ENCODE measurements around the gene ALX4.

DNA sequence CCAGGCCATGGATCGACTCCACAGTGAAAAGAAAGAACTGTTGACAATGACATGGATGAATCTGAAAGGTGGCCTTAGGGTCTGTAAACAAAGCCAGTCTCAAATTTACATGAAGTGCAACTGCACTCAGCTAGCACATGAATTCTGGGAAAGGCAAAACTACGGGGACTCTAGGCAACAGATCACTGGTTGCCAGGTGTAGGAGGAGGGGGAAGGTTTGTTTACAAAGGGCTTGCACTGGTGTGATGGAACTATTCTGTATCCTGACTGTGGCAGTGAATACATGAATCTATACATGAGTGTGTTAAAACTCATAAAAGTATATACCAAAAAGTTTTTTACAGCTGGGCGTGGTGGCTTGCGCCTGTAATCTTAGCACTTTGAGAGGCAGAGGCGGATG, 27.3 kb downstream of the ALX4 start:
- TF ChIP-seq, protein P1, sequence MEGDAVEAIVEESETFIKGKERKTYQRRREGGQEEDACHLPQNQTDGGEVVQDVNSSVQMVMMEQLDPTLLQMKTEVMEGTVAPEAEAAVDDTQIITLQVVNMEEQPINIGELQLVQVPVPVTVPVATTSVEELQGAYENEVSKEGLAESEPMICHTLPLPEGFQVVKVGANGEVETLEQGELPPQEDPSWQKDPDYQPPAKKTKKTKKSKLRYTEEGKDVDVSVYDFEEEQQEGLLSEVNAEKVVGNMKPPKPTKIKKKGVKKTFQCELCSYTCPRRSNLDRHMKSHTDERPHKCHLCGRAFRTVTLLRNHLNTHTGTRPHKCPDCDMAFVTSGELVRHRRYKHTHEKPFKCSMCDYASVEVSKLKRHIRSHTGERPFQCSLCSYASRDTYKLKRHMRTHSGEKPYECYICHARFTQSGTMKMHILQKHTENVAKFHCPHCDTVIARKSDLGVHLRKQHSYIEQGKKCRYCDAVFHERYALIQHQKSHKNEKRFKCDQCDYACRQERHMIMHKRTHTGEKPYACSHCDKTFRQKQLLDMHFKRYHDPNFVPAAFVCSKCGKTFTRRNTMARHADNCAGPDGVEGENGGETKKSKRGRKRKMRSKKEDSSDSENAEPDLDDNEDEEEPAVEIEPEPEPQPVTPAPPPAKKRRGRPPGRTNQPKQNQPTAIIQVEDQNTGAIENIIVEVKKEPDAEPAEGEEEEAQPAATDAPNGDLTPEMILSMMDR (IDR thresholded peaks at IDR 0.05) = no peak
- no peak for TF ChIP-seq POLR2A (IDR thresholded peaks at IDR 0.05)

Data from uterus (tissue), 2 donors.